NCI-H748 (cell line): ENCODE measurements around the gene C14orf39.

Source experiments
- DNase-seq: peaks from one replicate; lab custom pipeline; 2025; ENCODE audit not compliant: unreplicated experiment; lab: John Stamatoyannopoulos, UW

Gene C14orf39

GRCh38 chr14:60485598-60486251 lies at the start of gene C14orf39:
TSS of gene C14orf39 (minus strand) at chr14:60486063. CDS start at chr14:60485078, 985 bp downstream.
- no peak for DNase-seq

- DNase-seq = no peak
Observed at GRCh38 chr14:60532442-60532841, 46.6 kb upstream of the C14orf39 start.

GRCh38 chr14:60515511-60516289 lies 29.8 kb upstream of the C14orf39 start:
- DNase-seq = peak; percentile 18

- peak; percentile 92 for DNase-seq
Observed at GRCh38 chr14:60514741-60515491, 29.1 kb upstream of the C14orf39 start.

- DNase-seq = peak; percentile 89
Observed at GRCh38 chr14:60514378-60514740, 28.5 kb upstream of the C14orf39 start.

GRCh38 chr14:60512973-60513571 lies 27.2 kb upstream of the C14orf39 start:
- no peak for DNase-seq

GRCh38 chr14:60512126-60512525 lies 26.3 kb upstream of the C14orf39 start:
- peak; percentile 51 for DNase-seq

- DNase-seq = peak; percentile 40
Observed at GRCh38 chr14:60510951-60511599, 25.2 kb upstream of the C14orf39 start.

- no peak for DNase-seq
Observed at GRCh38 chr14:60510254-60510950, 24.5 kb upstream of the C14orf39 start.

- DNase-seq = no peak
Observed at GRCh38 chr14:60509438-60510253, 23.8 kb upstream of the C14orf39 start.

GRCh38 chr14:60508707-60509437 lies 23.0 kb upstream of the C14orf39 start, which contains the start of gene SIX6:
TSS of gene SIX6 (plus strand) at chr14:60509146. CDS start at chr14:60509399, 253 bp downstream.
- DNase-seq = peak; percentile 86

- DNase-seq = no peak
Observed at GRCh38 chr14:60508363-60508706, 22.5 kb upstream of the C14orf39 start.

GRCh38 chr14:60506985-60507829 lies 21.3 kb upstream of the C14orf39 start:
- no peak for DNase-seq

- no peak for DNase-seq
Observed at GRCh38 chr14:60506462-60506984, 20.7 kb upstream of the C14orf39 start.

GRCh38 chr14:60506010-60506409 lies 20.1 kb upstream of the C14orf39 start:
- DNase-seq = no peak

GRCh38 chr14:60505448-60505847 lies 19.6 kb upstream of the C14orf39 start:
- DNase-seq = no peak

- DNase-seq = no peak
Observed at GRCh38 chr14:60502541-60502940, 16.7 kb upstream of the C14orf39 start.

- no peak for DNase-seq
Observed at GRCh38 chr14:60495946-60496345, 10.1 kb upstream of the C14orf39 start.
